Skeletal muscle satellite cell (primary cell): ENCODE results near the gene NODAL. TPM values are rescaled to one million over a fixed set of nuclear protein-coding genes. Genes with fewer than 3 reads are reported as not detected.
A peak's percentile ranks its signal among the peaks of the same experiment; 100 is the strongest.
"Not testable (repeated sequence)": the region's sequence is repeated elsewhere in the genome, so short reads cannot be mapped to it uniquely, and the experiment has no call there.

ENCODE experiments used
- H3K27me3 ChIP-seq: 2 replicates; pipeline ENCODE4 v1.7.0; 2013; ENCODE audit warnings: low read length; ENCODE audit not compliant: control insufficient read depth, insufficient read depth
- H3K36me3 ChIP-seq: 2 replicates; pipeline ENCODE4 v1.7.0; 2013; ENCODE audit warnings: mild to moderate bottlenecking, control low read depth, low read length; ENCODE audit not compliant: insufficient read depth
- H3K4me1 ChIP-seq: 2 replicates; pipeline ENCODE4 v1.7.0; 2013; ENCODE audit warnings: low read length; ENCODE audit not compliant: control insufficient read depth, insufficient read depth
- H3K4me2 ChIP-seq: 2 replicates; pipeline ENCODE4 v1.7.0; 2013; ENCODE audit warnings: mild to moderate bottlenecking, low read length
- H3K4me3 ChIP-seq: 2 replicates; pipeline ENCODE4 v1.7.0; 2013; ENCODE audit warnings: low read length
- H3K9ac ChIP-seq: 2 replicates; pipeline ENCODE4 v1.7.0; 2013; ENCODE audit warnings: mild to moderate bottlenecking, low read depth, low read length, moderate library complexity
- H3K9me3 ChIP-seq: replicated peaks from 2 replicates; pipeline ENCODE4 v1.7.0; 2013; ENCODE audit warnings: mild to moderate bottlenecking, control low read depth, low read length
- total RNA-seq: library from RNA; depleted of rRNA; stranded (reverse); fragments of >200 nt; gene quantifications from 2 replicates; pipeline ENCODE4 v1.2.3, GENCODE V29; 2012; rRNA removed

NODAL gene
- not detected in 2 replicates for total RNA-seq

DNA sequence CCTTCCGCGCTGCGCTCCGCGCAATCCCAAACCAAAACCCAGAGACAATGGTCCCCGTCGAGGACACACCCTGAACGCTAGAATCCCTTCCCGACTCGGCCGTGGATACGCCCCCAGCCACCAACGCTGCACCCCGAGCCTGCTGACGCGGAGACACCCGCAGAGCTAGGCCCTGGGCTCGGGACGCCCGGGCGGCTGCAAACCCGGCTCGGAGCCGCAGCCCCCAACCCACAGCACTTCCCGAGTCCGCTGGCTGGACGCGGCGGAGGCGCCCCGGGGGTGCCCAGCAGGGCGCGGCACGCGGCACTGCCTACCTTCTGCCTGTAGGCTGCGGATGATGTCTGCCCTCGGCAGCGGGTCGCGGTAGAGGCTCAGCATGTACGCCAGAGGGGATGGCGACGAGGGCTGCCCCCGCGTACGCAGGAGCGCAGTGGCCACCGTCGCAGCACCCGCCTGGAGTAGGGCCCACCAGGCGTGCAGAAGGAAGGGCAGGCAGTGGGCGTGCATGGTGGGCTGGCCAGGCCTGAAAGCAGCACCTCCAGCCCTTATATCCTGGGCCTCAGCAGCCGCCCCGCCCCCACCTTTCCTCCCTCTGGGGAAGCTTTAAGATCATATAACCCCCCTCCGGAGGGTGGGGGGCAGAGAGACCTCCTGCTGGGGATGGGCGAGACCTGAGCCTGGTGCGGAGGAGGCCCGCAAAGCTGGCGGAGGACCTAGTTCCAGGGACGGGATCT lies at the start of gene NODAL:
Gene NODAL, minus strand, starts transcription at position 521 of the 734 bp plus-strand sequence. Its CDS starts 14 bp downstream, at position 507.
- H3K27me3 ChIP-seq: peaks cover 33% of the 10 kb centered on the region
- no peak within 1 kb of the TSS for H3K4me2 ChIP-seq
- no peaks in the 10 kb centered on the region for H3K9me3 ChIP-seq
- peaks cover 8% of the 10 kb centered on the region for H3K4me1 ChIP-seq
- no peak within 1 kb of the TSS for H3K9ac ChIP-seq
- H3K36me3 ChIP-seq: no peaks in the 10 kb centered on the region
- H3K4me3 ChIP-seq: no peak within 1 kb of the TSS

GRCh38 chr10:70490142-70490541 lies 48.7 kb upstream of the NODAL start:
- no peak overlapping the region for H3K4me2 ChIP-seq
- no peaks in the 10 kb centered on the region for H3K4me1 ChIP-seq
- no peaks in the 10 kb centered on the region for H3K9me3 ChIP-seq
- H3K9ac ChIP-seq: no peak overlapping the region
- H3K36me3 ChIP-seq: no peaks in the 10 kb centered on the region
- H3K27me3 ChIP-seq: peaks cover 13% of the 10 kb centered on the region
- no peak overlapping the region for H3K4me3 ChIP-seq

DNA sequence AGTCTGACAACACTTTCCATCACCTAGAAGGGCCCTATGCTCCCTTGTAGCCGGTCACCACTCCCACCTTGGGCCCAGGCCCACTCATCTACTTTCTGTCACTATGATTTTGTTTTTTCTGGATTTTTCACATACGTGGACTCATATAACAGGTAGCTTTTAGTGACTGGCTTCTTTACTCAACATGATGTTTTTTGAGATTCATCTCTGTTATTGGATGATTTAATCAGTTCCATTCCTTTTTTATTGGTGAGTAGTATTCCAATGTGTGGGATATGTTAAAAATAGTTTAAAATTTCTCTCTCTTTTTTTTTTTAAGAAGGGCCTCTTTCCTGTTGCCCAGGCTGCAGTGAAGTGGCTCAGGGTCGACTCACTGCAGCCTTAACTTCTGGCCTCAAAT lies 46.3 kb upstream of the NODAL start:
- no peak overlapping the region for H3K4me3 ChIP-seq
- no peak overlapping the region for H3K9ac ChIP-seq

GRCh38 chr10:70483872-70484271 lies 42.4 kb upstream of the NODAL start:
- H3K4me2 ChIP-seq, H3K9me3 ChIP-seq, H3K9ac ChIP-seq, H3K36me3 ChIP-seq, H3K4me1 ChIP-seq, H3K4me3 ChIP-seq: not testable (repeated sequence)
- peaks cover 34% of the 10 kb centered on the region for H3K27me3 ChIP-seq

More for the DNA sequence above, 46.3 kb upstream of the NODAL start:
- no peaks in the 10 kb centered on the region for H3K36me3 ChIP-seq
- H3K27me3 ChIP-seq: peaks cover 12% of the 10 kb centered on the region
- no peak overlapping the region for H3K4me2 ChIP-seq
- H3K9me3 ChIP-seq: no peaks in the 10 kb centered on the region
- no peaks in the 10 kb centered on the region for H3K4me1 ChIP-seq

GRCh38 chr10:70482982-70483760 lies 41.7 kb upstream of the NODAL start:
- peaks cover 2% of the 10 kb centered on the region for H3K4me1 ChIP-seq
- H3K9me3 ChIP-seq: no peaks in the 10 kb centered on the region

DNA sequence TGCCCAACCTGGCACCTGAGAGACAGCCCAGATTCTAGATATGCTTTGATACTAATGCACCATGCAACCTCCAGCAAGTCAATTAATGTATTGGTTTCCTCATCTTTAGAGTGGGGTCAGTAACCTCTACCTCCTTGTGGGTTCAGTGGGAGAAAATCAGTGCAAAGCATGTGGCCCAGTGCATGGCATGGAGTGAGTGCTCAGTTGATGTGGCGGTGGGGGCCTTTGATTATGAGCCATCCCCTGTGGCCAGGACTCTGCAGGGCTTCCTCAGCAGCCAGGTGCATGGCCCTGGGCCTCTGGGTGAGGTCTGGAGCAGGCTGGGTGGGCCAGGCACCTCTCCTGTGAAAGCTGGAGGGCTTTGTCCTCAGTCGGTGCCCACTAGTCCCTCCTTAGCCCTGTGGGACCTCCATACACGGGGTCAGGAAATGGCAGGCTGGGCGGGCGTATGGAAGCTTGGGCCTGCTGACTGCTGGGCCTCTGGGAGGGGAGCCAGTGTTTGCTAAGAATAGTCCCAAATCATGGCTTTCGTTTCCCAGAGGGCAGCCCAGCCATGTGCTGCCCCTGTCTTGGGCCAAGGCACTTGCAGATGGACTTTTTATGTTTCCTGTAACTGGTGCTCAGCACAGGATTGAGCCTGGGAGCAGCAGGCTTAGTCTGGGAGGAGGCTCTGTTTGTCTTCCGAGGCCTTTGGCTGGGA lies 40.5 kb upstream of the NODAL start:
- no peaks in the 10 kb centered on the region for H3K36me3 ChIP-seq
- H3K9me3 ChIP-seq: no peaks in the 10 kb centered on the region
- H3K27me3 ChIP-seq: peaks cover 50% of the 10 kb centered on the region
- H3K4me2 ChIP-seq: no peak overlapping the region
- no peak overlapping the region for H3K4me3 ChIP-seq
- no peak overlapping the region for H3K9ac ChIP-seq
- peaks cover 7% of the 10 kb centered on the region for H3K4me1 ChIP-seq

More at GRCh38 chr10:70482982-70483760, 41.7 kb upstream of the NODAL start:
- H3K9ac ChIP-seq: no peak overlapping the region
- peaks cover 39% of the 10 kb centered on the region for H3K27me3 ChIP-seq
- no peak overlapping the region for H3K4me3 ChIP-seq
- no peak overlapping the region for H3K4me2 ChIP-seq
- H3K36me3 ChIP-seq: no peaks in the 10 kb centered on the region

DNA sequence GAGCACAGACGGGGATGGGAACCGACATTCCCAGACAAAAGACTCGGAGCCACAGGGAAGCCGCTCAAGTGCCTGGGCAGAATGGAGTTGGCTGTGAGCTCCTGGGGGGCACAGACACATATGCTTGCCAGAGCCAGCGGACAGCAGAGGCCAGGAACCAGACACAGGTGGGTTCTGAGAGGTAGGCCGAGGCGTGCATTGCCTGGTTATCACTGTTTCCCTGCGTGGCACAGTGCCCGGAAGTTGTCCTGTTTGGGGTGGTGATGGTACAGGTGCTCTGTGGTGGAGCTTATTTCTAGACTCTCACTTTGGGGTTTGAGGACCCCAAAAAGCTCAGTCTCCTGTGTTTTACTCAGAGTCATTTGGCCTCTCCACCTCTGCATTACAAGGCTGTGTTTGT lies 39.6 kb upstream of the NODAL start:
- no peak overlapping the region for H3K4me3 ChIP-seq
- no peak overlapping the region for H3K9ac ChIP-seq
- H3K9me3 ChIP-seq: no peaks in the 10 kb centered on the region
- no peaks in the 10 kb centered on the region for H3K36me3 ChIP-seq
- H3K4me2 ChIP-seq: no peak overlapping the region
- peaks cover 7% of the 10 kb centered on the region for H3K4me1 ChIP-seq
- H3K27me3 ChIP-seq: peaks cover 59% of the 10 kb centered on the region

DNA sequence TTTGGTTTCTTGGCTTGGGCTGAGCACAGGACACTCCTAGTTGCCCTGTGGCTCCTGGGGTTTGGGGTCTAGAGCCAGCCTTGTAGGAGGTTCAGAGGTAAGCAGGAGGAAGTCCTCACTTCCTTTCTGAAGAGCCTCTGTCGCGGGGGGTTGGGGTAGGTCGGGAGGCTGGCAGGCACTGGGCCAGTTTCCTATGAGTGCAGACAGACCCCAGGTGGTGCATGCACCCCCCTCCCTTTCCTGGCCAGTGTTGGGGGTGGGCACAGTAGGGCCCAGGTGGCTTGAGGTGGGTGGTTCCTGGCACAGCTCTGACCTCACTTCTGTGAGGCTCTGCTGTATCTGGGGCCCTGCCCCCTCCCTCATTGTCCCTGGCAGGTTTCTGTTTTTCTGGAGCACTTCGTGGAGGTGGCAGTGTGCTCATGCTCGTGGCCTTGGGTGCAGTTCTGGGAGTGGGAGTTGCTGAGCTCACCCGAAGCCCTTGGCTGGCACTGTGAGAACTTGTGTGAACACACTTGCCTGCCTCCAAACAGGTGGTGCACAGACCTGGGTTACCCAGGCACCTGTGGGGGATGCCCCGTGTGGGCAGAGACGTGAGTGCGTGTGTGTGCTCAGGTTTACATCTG lies 38.9 kb upstream of the NODAL start:
- Histone ChIP-seq H3K27me3 (peaks cover 63% of the 10 kb centered on the region), H3K4me3 (no peak overlapping the region), H3K4me2 (no peak overlapping the region), H3K9ac (no peak overlapping the region), H3K9me3 (no peaks in the 10 kb centered on the region), H3K36me3 (no peaks in the 10 kb centered on the region), H3K4me1 (peaks cover 7% of the 10 kb centered on the region)

- no peak overlapping the region for H3K9ac ChIP-seq
- H3K4me3 ChIP-seq: no peak overlapping the region
- no peaks in the 10 kb centered on the region for H3K36me3 ChIP-seq
- no peak overlapping the region for H3K4me2 ChIP-seq
- H3K4me1 ChIP-seq: peaks cover 7% of the 10 kb centered on the region
- H3K27me3 ChIP-seq: peaks cover 69% of the 10 kb centered on the region
- H3K9me3 ChIP-seq: no peaks in the 10 kb centered on the region
Observed at GRCh38 chr10:70479626-70480238, 38.3 kb upstream of the NODAL start.

DNA sequence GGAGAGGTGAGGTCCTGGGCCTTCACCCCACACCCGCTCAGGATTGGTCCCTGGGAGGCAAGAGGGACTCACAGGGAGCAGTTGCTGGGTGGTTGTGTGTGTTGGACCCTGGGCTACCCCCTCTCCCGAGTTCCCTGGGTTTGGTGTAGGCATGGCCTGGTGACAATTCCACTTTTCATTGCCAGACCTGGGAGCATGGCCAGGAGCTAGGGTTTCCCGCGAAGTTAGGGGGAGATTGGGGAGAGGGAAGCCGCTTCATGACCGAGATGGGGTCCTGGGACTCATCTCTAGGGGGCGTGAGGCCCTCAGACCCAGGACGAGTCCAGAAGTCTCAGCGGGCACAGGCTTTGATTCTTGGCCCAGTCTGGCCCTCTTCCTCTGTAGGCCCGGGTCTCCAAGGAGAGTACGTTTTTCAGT lies 37.7 kb upstream of the NODAL start:
- Histone ChIP-seq H3K36me3 (no peaks in the 10 kb centered on the region), H3K27me3 (peaks cover 74% of the 10 kb centered on the region), H3K9me3 (no peaks in the 10 kb centered on the region), H3K4me1 (peaks cover 7% of the 10 kb centered on the region), H3K4me2 (peak overlapping the region; percentile 86), H3K4me3 (peak overlapping the region; percentile 64), H3K9ac (peak overlapping the region; percentile 63)
